Kidney (tissue), 14 donors: ENCODE measurements around the gene CLEC16A. TPM values are rescaled to one million over a fixed set of nuclear protein-coding genes. Genes with fewer than 3 reads are reported as not detected.

Experiments used
- DNase-seq, 5 donors: peaks; one replicate each; pipeline ENCODE4 v3.0.0-alpha.2; 2013 to 2020
- FAIRE-seq: peaks from 2 replicates; lab custom pipeline; 2012; peaks lifted over from hg19 to GRCh38; lab: Jason Lieb, UNC
- H3K27ac ChIP-seq, 2 donors: one replicate each; pipeline ENCODE4 v1.7.0; 2013; ENCODE audit warnings: low read depth in 2 of 2, low read length in 2 of 2, inconsistent platforms in 1 of 2
- H3K27me3 ChIP-seq: one replicate; pipeline ENCODE4 v1.7.1; 2013; ENCODE audit warnings: low read length, inconsistent platforms; ENCODE audit not compliant: control insufficient read depth, insufficient read depth
- H3K36me3 ChIP-seq, 3 donors: one replicate each; pipeline versions ENCODE4 v1.7.0 to v1.7.1; 2013; ENCODE audit warnings: low read length in 3 of 3, control low read depth in 1 of 3, inconsistent platforms in 1 of 3; ENCODE audit not compliant: insufficient read depth in 3 of 3, control insufficient read depth in 2 of 3
- H3K4me1 ChIP-seq, 3 donors: one replicate each; pipeline versions ENCODE4 v1.7.0 to v1.7.1; 2013; ENCODE audit warnings: low read length in 3 of 3, inconsistent platforms in 1 of 3, low read depth in 1 of 3; ENCODE audit not compliant: control insufficient read depth in 2 of 3, insufficient read depth in 2 of 3
- H3K4me3 ChIP-seq, 3 donors: one replicate each; pipeline versions ENCODE4 v1.7.0 to v1.8.1; 2013; ENCODE audit warnings: low read length in 3 of 3, control low read depth in 1 of 3, inconsistent platforms in 1 of 3
- H3K9ac ChIP-seq, 3 donors: one replicate each; pipeline versions ENCODE4 v1.7.0 to v1.7.1; 2013; ENCODE audit warnings: low read length in 3 of 3, control low read depth in 1 of 3, inconsistent platforms in 1 of 3
- H3K9me3 ChIP-seq, 3 donors: one replicate each; pipeline versions ENCODE4 v1.7.0 to v1.7.1; 2013; ENCODE audit warnings: low read length in 3 of 3, control low read depth in 1 of 3, inconsistent platforms in 1 of 3; ENCODE audit not compliant: control insufficient read depth in 2 of 3, insufficient read depth in 1 of 3
- intact Hi-C: fragments of 100-400 bp; cut with DNase I; formaldehyde crosslinking; loops from one replicate; pipeline ENCODE4 v1.11.1; 2022
- polyA plus RNA-seq: library from polyadenylated mRNA; stranded (reverse); fragments of 350-450 nt; fragmentation: Illumina TruSeq; extraction: RNeasy Lipid Tissue Mini Kit (QIAGEN cat#74804); gene quantifications from one replicate; pipeline ENCODE4 v1.2.3, GENCODE V29; 2014; ENCODE audit warnings: low read depth, low replicate concordance; ENCODE audit not compliant: insufficient read depth
- total RNA-seq: library from RNA; stranded (reverse); fragmentation: NEBNext Ultra II Directional; extraction: Animal tissue kit (Norgen Biotek cat#: 25700); gene quantifications from one replicate; pipeline ENCODE4 v1.2.1, GENCODE V29; 2021
- TF ChIP-seq, protein P1 (sequence below): IDR thresholded peaks from 3 replicates; pipeline ENCODE4 v1.5.1; 2012; ENCODE audit warnings: mild to moderate bottlenecking, moderate library complexity, borderline replicate concordance; ENCODE audit not compliant: insufficient read depth; ENCODE audit errors: extremely low read depth
- donor health status: control.
- donor health status: control.
- donor health status: control.
- donor health status: control.
- donor health status: control.
- donor health status: DM: yes; HTN: yes; CAD: no.
- donor health status: Normal renal cell carcinoma (clear cell type).

The CLEC16A gene
- total and polyA plus RNA-seq, 2 donors from 2014 or later = 10.8 to 51.9 TPM

DNA sequence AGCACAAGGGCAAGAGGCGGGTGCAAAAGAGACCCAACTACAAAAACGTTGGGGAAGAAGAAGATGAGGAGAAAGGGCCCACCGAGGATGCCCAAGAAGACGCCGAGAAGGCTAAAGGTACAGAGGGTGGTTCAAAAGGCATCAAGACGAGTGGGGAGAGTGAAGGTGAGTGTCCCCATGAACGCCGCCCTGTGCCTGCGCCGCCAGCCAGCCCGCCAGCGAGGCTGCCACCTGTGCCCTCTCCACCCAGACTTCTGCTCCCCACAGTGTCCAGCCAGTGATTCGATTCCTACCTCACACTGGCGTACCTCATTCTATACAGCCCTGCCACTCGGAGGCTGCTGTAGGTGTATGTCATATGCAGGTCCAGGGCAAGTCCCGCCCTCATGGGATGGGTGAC, 58.8 kb downstream of the CLEC16A start:
- H3K27ac ChIP-seq = no peak overlapping the region
- no peaks in the 10 kb centered on the region for H3K4me1 ChIP-seq
- H3K4me3 ChIP-seq = no peak overlapping the region
- no peak for FAIRE-seq
- intact Hi-C loops = no loop called here
- TF ChIP-seq, protein P1, sequence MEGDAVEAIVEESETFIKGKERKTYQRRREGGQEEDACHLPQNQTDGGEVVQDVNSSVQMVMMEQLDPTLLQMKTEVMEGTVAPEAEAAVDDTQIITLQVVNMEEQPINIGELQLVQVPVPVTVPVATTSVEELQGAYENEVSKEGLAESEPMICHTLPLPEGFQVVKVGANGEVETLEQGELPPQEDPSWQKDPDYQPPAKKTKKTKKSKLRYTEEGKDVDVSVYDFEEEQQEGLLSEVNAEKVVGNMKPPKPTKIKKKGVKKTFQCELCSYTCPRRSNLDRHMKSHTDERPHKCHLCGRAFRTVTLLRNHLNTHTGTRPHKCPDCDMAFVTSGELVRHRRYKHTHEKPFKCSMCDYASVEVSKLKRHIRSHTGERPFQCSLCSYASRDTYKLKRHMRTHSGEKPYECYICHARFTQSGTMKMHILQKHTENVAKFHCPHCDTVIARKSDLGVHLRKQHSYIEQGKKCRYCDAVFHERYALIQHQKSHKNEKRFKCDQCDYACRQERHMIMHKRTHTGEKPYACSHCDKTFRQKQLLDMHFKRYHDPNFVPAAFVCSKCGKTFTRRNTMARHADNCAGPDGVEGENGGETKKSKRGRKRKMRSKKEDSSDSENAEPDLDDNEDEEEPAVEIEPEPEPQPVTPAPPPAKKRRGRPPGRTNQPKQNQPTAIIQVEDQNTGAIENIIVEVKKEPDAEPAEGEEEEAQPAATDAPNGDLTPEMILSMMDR = no peak
- no peaks in the 10 kb centered on the region for H3K9me3 ChIP-seq
- peaks cover 0 to 7% (median 4%) of the 10 kb centered on the region in 3 donors for H3K36me3 ChIP-seq
- DNase-seq = no peak
- no peak overlapping the region for H3K9ac ChIP-seq
- no peaks in the 10 kb centered on the region for H3K27me3 ChIP-seq

DNA sequence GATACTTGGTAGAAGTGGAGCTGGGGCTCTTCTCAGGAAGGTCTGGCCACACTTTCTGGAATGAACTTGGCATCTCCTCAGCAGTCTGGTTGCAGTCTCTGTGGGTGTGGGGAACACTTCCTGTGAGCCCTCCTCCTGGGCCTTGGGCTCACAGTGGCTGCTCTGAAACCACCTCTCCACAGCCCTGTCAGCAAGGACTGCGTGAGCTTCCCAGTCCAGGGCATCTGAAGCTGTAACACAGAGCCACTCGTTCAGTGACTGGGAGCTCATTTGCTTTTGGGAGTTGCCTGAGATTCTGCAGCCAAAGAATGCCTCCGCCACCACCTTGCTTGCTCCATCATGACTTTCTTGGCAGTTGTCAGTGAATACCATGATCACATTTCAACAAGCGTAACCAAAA, 60.0 kb downstream of the CLEC16A start:
- FAIRE-seq = no peak

DNA sequence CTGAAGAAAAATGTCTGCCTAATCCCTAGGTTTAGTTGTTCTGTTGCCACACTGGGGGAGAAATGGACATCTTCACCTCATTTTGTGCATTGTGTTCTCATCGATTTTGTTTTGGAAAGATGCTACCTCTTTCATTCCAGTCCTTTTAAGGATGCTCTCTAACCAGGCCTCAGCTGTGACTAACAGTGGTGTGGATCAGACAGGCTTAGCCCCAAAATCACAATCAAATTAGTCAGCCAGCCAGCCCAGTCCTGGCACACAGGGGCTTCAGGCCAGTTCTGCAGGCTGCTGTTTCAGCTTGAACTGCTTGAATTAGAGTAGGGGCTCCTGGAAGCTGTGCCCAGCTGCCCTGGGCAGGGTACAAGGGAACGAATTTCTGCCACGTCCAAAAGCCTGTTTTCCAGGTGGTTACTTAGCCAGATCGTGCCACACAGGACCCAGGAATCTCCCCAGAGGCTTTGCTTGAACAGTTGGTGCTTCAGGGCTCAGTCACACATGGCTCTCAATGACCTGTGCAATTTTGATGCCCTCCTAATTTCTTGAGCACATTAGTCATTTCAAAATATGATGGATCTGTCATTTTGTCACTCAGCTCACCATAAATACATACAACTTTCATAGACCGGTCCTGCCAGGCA, 60.7 kb downstream of the CLEC16A start:
- TF ChIP-seq, protein P1 = no peak
- no peak for FAIRE-seq
- no peaks in the 10 kb centered on the region for H3K9me3 ChIP-seq
- no peaks in the 10 kb centered on the region for H3K4me1 ChIP-seq
- no peak overlapping the region for H3K4me3 ChIP-seq
- H3K9ac ChIP-seq = no peak overlapping the region
- DNase-seq = no peak
- peaks cover 0 to 7% (median 4%) of the 10 kb centered on the region in 3 donors for H3K36me3 ChIP-seq
- H3K27ac ChIP-seq = no peak overlapping the region
- no peaks in the 10 kb centered on the region for H3K27me3 ChIP-seq
- intact Hi-C loops = no loop called here

More for the DNA sequence above, 60.0 kb downstream of the CLEC16A start:
- TF ChIP-seq, protein P1 = no peak
- no peaks in the 10 kb centered on the region for H3K4me1 ChIP-seq
- H3K36me3 ChIP-seq = peaks cover 0 to 7% (median 4%) of the 10 kb centered on the region in 3 donors
- H3K4me3 ChIP-seq = no peak overlapping the region
- no peak for DNase-seq
- no peaks in the 10 kb centered on the region for H3K9me3 ChIP-seq
- H3K27me3 ChIP-seq = no peaks in the 10 kb centered on the region
- H3K9ac ChIP-seq = no peak overlapping the region
- H3K27ac ChIP-seq = no peak overlapping the region
- intact Hi-C loops = no loop called here
